ENCODE results near the gene EIF2S2.

Gene EIF2S2

DNA sequence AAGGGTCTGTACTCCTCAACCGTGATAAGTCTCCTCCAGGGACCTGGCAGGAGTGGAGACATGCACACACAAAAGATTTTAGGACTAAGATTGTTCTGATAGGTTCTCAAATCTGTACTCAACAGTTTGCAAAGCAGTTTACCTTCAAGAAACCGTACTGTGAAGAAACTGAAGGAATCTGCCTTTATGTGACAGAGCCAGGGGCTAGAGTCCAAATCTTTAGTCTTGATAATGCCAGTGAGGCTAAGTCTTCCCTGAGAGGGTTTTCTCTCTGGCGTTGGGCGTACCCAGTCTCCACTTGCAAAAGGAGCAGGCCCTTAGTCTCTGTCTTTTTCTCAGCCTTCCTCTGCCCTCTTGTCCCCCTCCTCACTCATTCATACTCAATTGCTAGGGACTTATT is 70.8 kb downstream of the EIF2S2 start:
- Histone ChIP-seq H3K36me3 (ENCODE audit: low read length) (0 out of 2 replicates have a peak, but pooled peaks cover 2% of the 10 kb centered on the region), H3K9me3 (ENCODE audit: insufficient read depth, low read length) (no peaks in the 10 kb centered on the region), H4K20me1 (ENCODE audit: low read depth, low read length) (peaks cover 14% of the 10 kb centered on the region; the same call in 1 of the 2 replicates), H3K79me2 (ENCODE audit: insufficient read depth, low read length) (peaks cover 100% of the 10 kb centered on the region), H3F3A (ENCODE audit: insufficient read depth) (no peaks in the 10 kb centered on the region), H3K9me2 (replicated peaks; ENCODE audit: insufficient read depth, low read length) (no peaks in the 10 kb centered on the region), H2AFZ (ENCODE audit: low read depth, low read length, severe bottlenecking) (no peak overlapping the region), H3K27me3 (ENCODE audit: low read length) (no peaks in the 10 kb centered on the region), H3K27ac (ENCODE audit: low read depth, low read length) (no peak overlapping the region), H3K4me2 (ENCODE audit: low read depth, low read length, poor library complexity, severe bottlenecking) (no peak overlapping the region), H3K9ac (ENCODE audit: low read length) (no peak overlapping the region), H3K4me3 (ENCODE audit: insufficient read depth, low read length, poor library complexity, severe bottlenecking) (no peak overlapping the region)
- no peak for TF ChIP-seq EZH2phosphoT487 (conservative IDR thresholded peaks at IDR 0.05; ENCODE audit: low read length)
- TF ChIP-seq, protein P1, sequence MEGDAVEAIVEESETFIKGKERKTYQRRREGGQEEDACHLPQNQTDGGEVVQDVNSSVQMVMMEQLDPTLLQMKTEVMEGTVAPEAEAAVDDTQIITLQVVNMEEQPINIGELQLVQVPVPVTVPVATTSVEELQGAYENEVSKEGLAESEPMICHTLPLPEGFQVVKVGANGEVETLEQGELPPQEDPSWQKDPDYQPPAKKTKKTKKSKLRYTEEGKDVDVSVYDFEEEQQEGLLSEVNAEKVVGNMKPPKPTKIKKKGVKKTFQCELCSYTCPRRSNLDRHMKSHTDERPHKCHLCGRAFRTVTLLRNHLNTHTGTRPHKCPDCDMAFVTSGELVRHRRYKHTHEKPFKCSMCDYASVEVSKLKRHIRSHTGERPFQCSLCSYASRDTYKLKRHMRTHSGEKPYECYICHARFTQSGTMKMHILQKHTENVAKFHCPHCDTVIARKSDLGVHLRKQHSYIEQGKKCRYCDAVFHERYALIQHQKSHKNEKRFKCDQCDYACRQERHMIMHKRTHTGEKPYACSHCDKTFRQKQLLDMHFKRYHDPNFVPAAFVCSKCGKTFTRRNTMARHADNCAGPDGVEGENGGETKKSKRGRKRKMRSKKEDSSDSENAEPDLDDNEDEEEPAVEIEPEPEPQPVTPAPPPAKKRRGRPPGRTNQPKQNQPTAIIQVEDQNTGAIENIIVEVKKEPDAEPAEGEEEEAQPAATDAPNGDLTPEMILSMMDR (IDR thresholded peaks at IDR 0.05; ENCODE audit: insufficient read depth, low read length, poor library complexity, severe bottlenecking) = no peak

DNA sequence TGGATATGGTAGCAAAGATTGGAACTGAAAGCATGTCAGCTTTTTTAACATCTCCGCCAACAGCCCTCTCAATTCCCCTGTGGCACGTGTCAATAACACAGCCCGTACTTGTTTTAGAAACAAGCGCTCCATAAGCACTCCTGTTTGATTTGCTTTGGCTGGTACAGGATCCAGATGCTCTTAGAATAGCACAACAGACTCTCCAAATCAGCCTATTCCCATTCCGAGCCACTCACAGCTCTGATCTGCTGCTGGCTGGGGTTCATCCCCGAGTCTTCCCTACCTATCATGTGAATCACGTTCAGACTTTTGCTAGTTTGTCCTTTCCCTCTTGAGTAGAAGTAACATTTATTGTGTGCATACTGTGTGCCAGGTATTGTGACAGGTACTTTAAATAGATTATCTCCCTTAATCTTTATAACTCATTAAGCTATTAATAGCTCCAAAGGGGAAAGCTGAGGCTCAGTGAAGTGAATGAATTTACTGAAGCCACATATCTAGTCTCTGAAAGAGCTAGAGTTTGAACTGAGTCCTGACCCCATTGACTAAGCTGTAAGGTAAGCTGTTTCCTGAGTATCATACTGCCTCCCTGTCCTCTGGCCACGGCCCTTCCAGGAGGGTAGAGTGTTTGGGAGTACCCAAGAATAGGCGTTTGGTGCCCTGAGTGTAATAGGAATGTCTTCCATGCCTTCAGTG is 71.6 kb downstream of the EIF2S2 start:
- TF ChIP-seq, protein P1 (IDR thresholded peaks at IDR 0.05; ENCODE audit: insufficient read depth, low read length, poor library complexity, severe bottlenecking) = no peak
- no peak for TF ChIP-seq EZH2phosphoT487 (conservative IDR thresholded peaks at IDR 0.05; ENCODE audit: low read length)
- Histone ChIP-seq H3K36me3 (ENCODE audit: low read length) (no peaks in the 10 kb centered on the region), H3K9ac (ENCODE audit: low read length) (no peak overlapping the region), H3K4me2 (ENCODE audit: low read depth, low read length, poor library complexity, severe bottlenecking) (no peak overlapping the region), H3K4me3 (ENCODE audit: insufficient read depth, low read length, poor library complexity, severe bottlenecking) (no peak overlapping the region), H3K79me2 (ENCODE audit: insufficient read depth, low read length) (peaks cover 100% of the 10 kb centered on the region), H3K27me3 (ENCODE audit: low read length) (no peaks in the 10 kb centered on the region), H2AFZ (ENCODE audit: low read depth, low read length, severe bottlenecking) (no peak overlapping the region), H4K20me1 (ENCODE audit: low read depth, low read length) (peaks cover 10% of the 10 kb centered on the region; the same call in 1 of the 2 replicates), H3K9me3 (ENCODE audit: insufficient read depth, low read length) (no peaks in the 10 kb centered on the region), H3K9me2 (replicated peaks; ENCODE audit: insufficient read depth, low read length) (no peaks in the 10 kb centered on the region), H3F3A (ENCODE audit: insufficient read depth) (no peaks in the 10 kb centered on the region), H3K27ac (ENCODE audit: low read depth, low read length) (no peak overlapping the region)

All from SU-DHL-6 (cell line).